Gastroesophageal sphincter (tissue), 4 donors: ENCODE measurements around the gene CTIF. TPM values are rescaled to one million over a fixed set of nuclear protein-coding genes. Genes with fewer than 3 reads are reported as not detected.

ENCODE experiments used
- ATAC-seq: fragments of 150-250 bp; one replicate; pipeline ENCODE4 v1.9.1; 2016; ENCODE audit warnings: mild to moderate bottlenecking, moderate library complexity
- H3K27ac ChIP-seq, 4 donors: fragments of 200-600 bp; sonication (generic) in 3 of 4; 1 replicate in 3 of 4; 2 replicates in 1 of 4; pipeline ENCODE4 v1.5.1; 2016 to 2019
- H3K27me3 ChIP-seq: fragments of 200-600 bp; sonication (generic); one replicate; pipeline ENCODE4 v1.5.1; 2019
- H3K36me3 ChIP-seq, 2 donors: fragments of 200-600 bp; sonication (generic); one replicate each; pipeline ENCODE4 v1.5.1; 2019; ENCODE audit warnings: control low read depth in 1 of 2
- H3K4me1 ChIP-seq, 3 donors: fragments of 200-600 bp; sonication (generic); 1 replicate in 2 of 3; 2 replicates in 1 of 3; pipeline ENCODE4 v1.5.1; 2016 to 2019; ENCODE audit warnings: control low read depth in 2 of 3
- H3K4me3 ChIP-seq, 2 donors: fragments of 200-600 bp; sonication (generic); one replicate each; pipeline ENCODE4 v1.5.1; 2019; ENCODE audit warnings: mild to moderate bottlenecking in 1 of 2, moderate library complexity in 1 of 2
- H3K9me3 ChIP-seq, 3 donors: fragments of 200-600 bp; sonication (generic); one replicate each; pipeline ENCODE4 v1.5.1; 2017 to 2019; ENCODE audit warnings: control low read depth in 2 of 3
- CTCF ChIP-seq, 4 experiments: fragments of 200-600 bp in 2 of 4; fragments of 450-650 bp in 2 of 4; sonication (generic) in 1 of 4; IDR thresholded peaks; one replicate each; pipeline ENCODE4 v1.5.1; 2017 to 2019; ENCODE audit warnings: antibody characterized with exemption in 4 of 4, mild to moderate bottlenecking in 2 of 4, moderate library complexity in 2 of 4
- EP300 ChIP-seq: sonication (generic); formaldehyde crosslinking; IDR thresholded peaks from one replicate; pipeline ENCODE4 v1.6.1; 2017; ENCODE audit warnings: antibody characterized with exemption, mild to moderate bottlenecking
- POLR2A ChIP-seq, 2 donors: fragments of 450-650 bp; IDR thresholded peaks; one replicate each; pipeline ENCODE4 v1.6.1; 2017; ENCODE audit warnings: antibody characterized with exemption in 2 of 2, mild to moderate bottlenecking in 2 of 2, moderate library complexity in 1 of 2
- POLR2AphosphoS5 ChIP-seq: sonication (generic); formaldehyde crosslinking; IDR thresholded peaks from one replicate; pipeline ENCODE4 v1.6.1; 2017; ENCODE audit warnings: antibody characterized with exemption
- WGBS, 2 donors: methylation state at CpG; one replicate each; pipeline ENCODE4 v1.1.5; 2018; ENCODE audit warnings: low coverage in 1 of 2; 5-methylcytosine and 5-hydroxymethylcytosine counted together
- total RNA-seq, 4 donors: library from RNA; depleted of rRNA; stranded (reverse); fragments of >200 nt; gene quantifications; one replicate each; pipeline ENCODE4 v1.1.0, GENCODE V29; 2016

Gene CTIF
- total RNA-seq, 4 donors from 2014 or later = 31.4 to 124 (median 78.1) TPM

GRCh38 chr18:48680339-48681250 is 141.8 kb downstream of the CTIF start:
- Histone ChIP-seq H3K27ac (peak overlapping the region in 3 of 4 donors; percentile 61 to 69 (median 62)), H3K27me3 (no peaks in the 10 kb centered on the region), H3K4me3 (no peak overlapping the region), H3K9me3 (no peaks in the 10 kb centered on the region), H3K36me3 (peaks cover 0 to 16% of the 10 kb centered on the region in 2 donors), H3K4me1 (peaks cover 0 to 61% (median 8%) of the 10 kb centered on the region in 3 donors)
- WGBS, 2 donors = 79 to 96% methylated on average over 5 of the region's 23 CpGs
- ATAC-seq = peak; percentile 80
- TF ChIP-seq CTCF (IDR thresholded peaks at IDR 0.05) (peak in 2 of 4 experiments; percentile 34 to 38), POLR2AphosphoS5 (no peak)

GRCh38 chr18:48682768-48683167 is 143.9 kb downstream of the CTIF start:
- WGBS, 2 donors = 80 to 96% methylated on average over 1 to 5 of the region's 13 CpGs
- ATAC-seq = no peak

GRCh38 chr18:48683197-48683596 is 144.4 kb downstream of the CTIF start:
- no peaks in the 10 kb centered on the region for H3K9me3 ChIP-seq
- no peaks in the 10 kb centered on the region for H3K27me3 ChIP-seq
- TF ChIP-seq POLR2A (IDR thresholded peaks at IDR 0.05) (no peak), EP300 (no peak), POLR2AphosphoS5 (no peak)
- no peak overlapping the region for H3K4me3 ChIP-seq
- H3K27ac ChIP-seq = no peak overlapping the region
- H3K4me1 ChIP-seq = peaks cover 0 to 50% (median 8%) of the 10 kb centered on the region in 3 donors
- peaks cover 0 to 22% of the 10 kb centered on the region in 2 donors for H3K36me3 ChIP-seq
- no peak for ATAC-seq
- WGBS, 2 donors = 80 to 86% methylated on average over 4 to 6 of the region's 6 CpGs

More at GRCh38 chr18:48682768-48683167, 143.9 kb downstream of the CTIF start:
- no peak overlapping the region for H3K27ac ChIP-seq
- peaks cover 0 to 50% (median 8%) of the 10 kb centered on the region in 3 donors for H3K4me1 ChIP-seq
- TF ChIP-seq POLR2A (IDR thresholded peaks at IDR 0.05) (no peak), CTCF (IDR thresholded peaks at IDR 0.05) (no peak), EP300 (no peak), POLR2AphosphoS5 (no peak)
- no peaks in the 10 kb centered on the region for H3K27me3 ChIP-seq
- H3K36me3 ChIP-seq = peaks cover 0 to 19% of the 10 kb centered on the region in 2 donors
- H3K4me3 ChIP-seq = no peak overlapping the region
- no peaks in the 10 kb centered on the region for H3K9me3 ChIP-seq

- 100% methylated on average over 1 to 3 of the region's 4 CpGs for WGBS, 2 donors
- TF ChIP-seq POLR2AphosphoS5 (no peak), POLR2A (IDR thresholded peaks at IDR 0.05) (no peak), CTCF (IDR thresholded peaks at IDR 0.05) (no peak), EP300 (no peak)
- Histone ChIP-seq H3K27ac (no peak overlapping the region), H3K4me3 (no peak overlapping the region), H3K9me3 (no peaks in the 10 kb centered on the region), H3K4me1 (peaks cover 0 to 53% (median 8%) of the 10 kb centered on the region in 3 donors), H3K36me3 (peaks cover 0 to 27% of the 10 kb centered on the region in 2 donors), H3K27me3 (no peaks in the 10 kb centered on the region)
- ATAC-seq = no peak
Measured at GRCh38 chr18:48683661-48684060, 144.8 kb downstream of the CTIF start.

- Histone ChIP-seq H3K36me3 (peaks cover 0 to 44% of the 10 kb centered on the region in 2 donors), H3K9me3 (no peaks in the 10 kb centered on the region), H3K27me3 (no peaks in the 10 kb centered on the region), H3K4me1 (peaks cover 0 to 23% (median 0%) of the 10 kb centered on the region in 3 donors), H3K27ac (peak overlapping the region; percentile 13 to 79 (median 45)), H3K4me3 (no peak overlapping the region)
- TF ChIP-seq EP300 (peak; percentile 11), CTCF (IDR thresholded peaks at IDR 0.05) (no peak), POLR2A (IDR thresholded peaks at IDR 0.05) (no peak), POLR2AphosphoS5 (peak; percentile 96)
- 60 to 65% methylated on average over 1 to 6 of the region's 10 CpGs for WGBS, 2 donors
- peak; percentile 74 for ATAC-seq
Measured at GRCh38 chr18:48687346-48688042, 148.7 kb downstream of the CTIF start.
